Bronchial epithelial cell (primary cell): ENCODE data around the gene PLCD3. TPM values are rescaled to one million over a fixed set of nuclear protein-coding genes. Genes with fewer than 3 reads are reported as not detected.

Source experiments
- DNase-seq: peaks from one replicate; pipeline ENCODE4 v3.0.0-alpha.2; 2010; ENCODE audit warnings: low read depth
- FAIRE-seq: peaks from 2 replicates; lab custom pipeline; 2011; peaks lifted over from hg19 to GRCh38; lab: Jason Lieb, UNC
- H3K27me3 ChIP-seq: 2 replicates; pipeline ENCODE4 v1.5.1; 2011; ENCODE audit warnings: low read length; ENCODE audit not compliant: control insufficient read depth, insufficient read depth
- H3K36me3 ChIP-seq: 2 replicates; pipeline ENCODE4 v1.5.1; 2011; ENCODE audit warnings: low read length; ENCODE audit not compliant: control insufficient read depth, insufficient read depth
- H3K4me3 ChIP-seq: 2 replicates; pipeline ENCODE4 v1.5.1; 2011; ENCODE audit warnings: mild to moderate bottlenecking, low read depth, low read length, control low read depth
- total RNA-seq: library from RNA; depleted of rRNA; stranded (reverse); fragments of >200 nt; gene quantifications from 2 replicates; pipeline ENCODE4 v1.2.1, GENCODE V29; 2014
- TF ChIP-seq, protein P1 (sequence below): IDR thresholded peaks from 2 replicates; pipeline ENCODE4 v1.5.1; 2011; ENCODE audit warnings: mild to moderate bottlenecking, moderate library complexity, low read length, control low read depth, inconsistent platforms; ENCODE audit not compliant: insufficient read depth, severe bottlenecking

The PLCD3 gene
- total RNA-seq, 1 donor from 2014 or later: 44.0 TPM

- Histone ChIP-seq H3K36me3 (peaks cover 50% of the 10 kb centered on the region), H3K27me3 (no peaks in the 10 kb centered on the region), H3K4me3 (no peak overlapping the region)
- DNase-seq: no peak
- TF ChIP-seq, protein P1, sequence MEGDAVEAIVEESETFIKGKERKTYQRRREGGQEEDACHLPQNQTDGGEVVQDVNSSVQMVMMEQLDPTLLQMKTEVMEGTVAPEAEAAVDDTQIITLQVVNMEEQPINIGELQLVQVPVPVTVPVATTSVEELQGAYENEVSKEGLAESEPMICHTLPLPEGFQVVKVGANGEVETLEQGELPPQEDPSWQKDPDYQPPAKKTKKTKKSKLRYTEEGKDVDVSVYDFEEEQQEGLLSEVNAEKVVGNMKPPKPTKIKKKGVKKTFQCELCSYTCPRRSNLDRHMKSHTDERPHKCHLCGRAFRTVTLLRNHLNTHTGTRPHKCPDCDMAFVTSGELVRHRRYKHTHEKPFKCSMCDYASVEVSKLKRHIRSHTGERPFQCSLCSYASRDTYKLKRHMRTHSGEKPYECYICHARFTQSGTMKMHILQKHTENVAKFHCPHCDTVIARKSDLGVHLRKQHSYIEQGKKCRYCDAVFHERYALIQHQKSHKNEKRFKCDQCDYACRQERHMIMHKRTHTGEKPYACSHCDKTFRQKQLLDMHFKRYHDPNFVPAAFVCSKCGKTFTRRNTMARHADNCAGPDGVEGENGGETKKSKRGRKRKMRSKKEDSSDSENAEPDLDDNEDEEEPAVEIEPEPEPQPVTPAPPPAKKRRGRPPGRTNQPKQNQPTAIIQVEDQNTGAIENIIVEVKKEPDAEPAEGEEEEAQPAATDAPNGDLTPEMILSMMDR: no peak
- FAIRE-seq: no peak
Measured at GRCh38 chr17:45106096-45106495, 26.2 kb downstream of the PLCD3 start.

GRCh38 chr17:45104907-45105624 lies 27.2 kb downstream of the PLCD3 start:
- no peak for DNase-seq
- H3K27me3 ChIP-seq: no peaks in the 10 kb centered on the region
- TF ChIP-seq, protein P1: no peak
- no peak overlapping the region for H3K4me3 ChIP-seq
- FAIRE-seq: peak; percentile 23
- peaks cover 51% of the 10 kb centered on the region for H3K36me3 ChIP-seq

GRCh38 chr17:45104497-45104896 lies 27.8 kb downstream of the PLCD3 start:
- TF ChIP-seq, protein P1: no peak
- FAIRE-seq: no peak
- Histone ChIP-seq H3K4me3 (no peak overlapping the region), H3K36me3 (peaks cover 55% of the 10 kb centered on the region), H3K27me3 (no peaks in the 10 kb centered on the region)
- DNase-seq: no peak

- H3K4me3 ChIP-seq: no peak overlapping the region
- no peak for DNase-seq
- H3K27me3 ChIP-seq: no peaks in the 10 kb centered on the region
- TF ChIP-seq, protein P1: no peak
- FAIRE-seq: no peak
- H3K36me3 ChIP-seq: peaks cover 57% of the 10 kb centered on the region
Measured at GRCh38 chr17:45104029-45104428, 28.3 kb downstream of the PLCD3 start.

DNA sequence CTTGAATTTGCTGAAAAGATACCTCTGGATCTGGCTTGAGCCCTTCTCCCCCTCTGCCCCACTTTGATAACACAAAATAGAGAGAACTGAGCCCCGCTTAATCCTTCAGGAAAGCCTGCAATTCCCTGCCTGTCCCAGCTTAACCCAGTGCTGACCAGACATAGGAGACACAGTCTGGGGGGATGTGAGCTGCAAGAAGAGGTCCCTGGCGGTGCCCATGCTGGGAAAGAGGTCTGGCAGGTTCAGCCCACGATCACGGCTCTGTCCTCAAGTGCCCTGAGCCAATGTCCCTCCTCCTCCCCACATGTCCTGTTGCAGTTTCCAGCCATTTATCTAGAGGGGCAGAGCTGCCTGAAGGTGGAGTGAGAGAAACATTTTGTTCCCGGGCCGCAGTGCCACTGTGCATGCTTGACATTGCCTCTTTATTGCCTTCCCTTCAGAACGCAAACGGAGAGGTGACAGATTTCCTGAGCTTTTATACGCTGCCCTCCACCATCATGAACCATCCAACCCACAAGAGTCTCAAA lies 29.0 kb downstream of the PLCD3 start:
- Histone ChIP-seq H3K36me3 (peaks cover 58% of the 10 kb centered on the region), H3K4me3 (no peak overlapping the region), H3K27me3 (no peaks in the 10 kb centered on the region)
- TF ChIP-seq, protein P1: no peak
- FAIRE-seq: peak; percentile 32
- no peak for DNase-seq

DNA sequence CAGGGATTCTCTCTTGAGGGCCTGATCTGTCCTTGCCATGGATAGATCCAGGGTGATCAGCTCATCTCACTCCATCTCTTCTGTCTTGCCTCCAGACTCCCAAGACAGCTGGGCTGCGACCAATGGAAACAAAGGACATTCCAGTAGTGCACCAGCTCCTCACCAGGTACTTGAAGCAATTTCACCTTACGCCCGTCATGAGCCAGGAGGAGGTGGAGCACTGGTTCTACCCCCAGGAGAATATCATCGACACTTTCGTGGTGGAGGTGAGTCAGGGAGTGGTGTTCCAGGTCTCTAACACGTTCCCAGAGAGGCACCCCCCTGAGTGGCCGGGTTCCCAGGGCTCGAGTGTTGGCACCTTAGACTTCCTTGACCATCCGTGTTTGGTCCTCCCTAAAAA lies 29.5 kb downstream of the PLCD3 start:
- TF ChIP-seq, protein P1: no peak
- no peak for DNase-seq
- no peak for FAIRE-seq
- no peaks in the 10 kb centered on the region for H3K27me3 ChIP-seq
- no peak overlapping the region for H3K4me3 ChIP-seq
- H3K36me3 ChIP-seq: peaks cover 60% of the 10 kb centered on the region
